Right lobe of liver (tissue), 4 donors: Measurements from ENCODE around the gene GAB1.

Experiments
- CTCF ChIP-seq, 4 donors: fragments of 200-600 bp in 3 of 4; fragments of 450-650 bp in 1 of 4; IDR thresholded peaks; one replicate each; pipeline versions ENCODE4 v1.5.1 to v1.8.0; 2016 to 2022; ENCODE audit warnings: antibody characterized with exemption in 4 of 4, mild to moderate bottlenecking in 2 of 4
- POLR2A ChIP-seq: fragments of 450-650 bp; IDR thresholded peaks from one replicate; pipeline ENCODE4 v1.6.1; 2017; ENCODE audit warnings: antibody characterized with exemption, mild to moderate bottlenecking
- donor health status: DM: no; HTN: no; CAD: no.
- donor health status: DM: no; HTN: no; CAD: no.
- donor health status: DM: no; HTN: yes; CAD: no.

- TF ChIP-seq CTCF (IDR thresholded peaks at IDR 0.05) (no peak), POLR2A (no peak)
These were observed 96.6 kb downstream of the GAB1 start for GRCh38 chr4:143433231-143433630.
